NB4 (cell line): ENCODE data around the gene NAALADL2.

Source experiments
- CTCF ChIP-seq: IDR thresholded peaks from one replicate; pipeline ENCODE4 v1.5.1; 2012; ENCODE audit warnings: low read depth, low read length
- POLR2A ChIP-seq: IDR thresholded peaks from 2 replicates; pipeline ENCODE4 v1.6.1; 2011; ENCODE audit warnings: mild to moderate bottlenecking; ENCODE audit not compliant: insufficient read length; ENCODE audit errors: extremely low read depth

GRCh38 chr3:175391601-175392000, 532.5 kb downstream of the NAALADL2 start:
- TF ChIP-seq CTCF (no peak), POLR2A (no peak)
